Embryonic facial prominence (tissue), 1 donor: ENCODE data around the gene PAN2.
"Not testable (repeated sequence)": the region's sequence is repeated elsewhere in the genome, so short reads cannot be mapped to it uniquely, and the experiment has no call there.

ENCODE experiments used
- DNase-seq: peaks from one replicate; pipeline ENCODE4 v3.0.0-alpha.2; 2016; ENCODE audit errors: extremely low spot score

The PAN2 gene

DNA sequence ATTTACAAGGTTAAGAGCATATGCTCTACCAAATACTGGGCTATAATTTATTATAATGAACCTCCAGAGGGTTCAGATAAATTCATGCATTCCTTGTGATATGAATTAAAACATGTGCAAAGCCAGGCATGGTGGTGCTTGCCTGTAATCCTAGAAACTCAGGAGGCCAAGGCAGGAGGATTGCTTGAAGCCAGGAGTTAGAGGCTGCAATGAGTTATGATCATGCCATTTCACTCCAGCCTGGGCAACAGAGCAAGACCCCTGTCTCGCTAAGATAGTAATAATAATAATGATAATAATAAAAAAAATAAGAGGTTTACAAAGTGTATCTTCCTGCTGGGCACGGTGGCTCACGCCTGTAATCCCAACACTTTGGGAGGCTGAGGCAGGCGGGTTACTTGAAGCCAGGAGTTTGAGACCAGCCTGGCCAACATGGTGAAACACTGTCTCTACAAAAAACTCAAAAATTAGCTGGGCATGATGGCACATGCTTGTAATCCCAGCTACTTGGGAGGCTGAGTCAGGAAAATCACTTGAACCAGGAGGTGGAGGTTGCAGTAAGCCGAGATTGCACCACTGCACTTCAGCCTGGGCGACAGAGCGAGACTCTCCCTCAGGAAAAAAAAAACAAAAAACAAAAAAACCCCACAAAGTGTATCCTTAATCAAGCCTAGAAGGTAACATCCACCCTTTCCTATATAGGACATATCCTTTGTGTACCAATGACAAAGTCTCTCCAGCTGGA is 26.4 kb downstream of the PAN2 start:
- no peak for DNase-seq

DNA sequence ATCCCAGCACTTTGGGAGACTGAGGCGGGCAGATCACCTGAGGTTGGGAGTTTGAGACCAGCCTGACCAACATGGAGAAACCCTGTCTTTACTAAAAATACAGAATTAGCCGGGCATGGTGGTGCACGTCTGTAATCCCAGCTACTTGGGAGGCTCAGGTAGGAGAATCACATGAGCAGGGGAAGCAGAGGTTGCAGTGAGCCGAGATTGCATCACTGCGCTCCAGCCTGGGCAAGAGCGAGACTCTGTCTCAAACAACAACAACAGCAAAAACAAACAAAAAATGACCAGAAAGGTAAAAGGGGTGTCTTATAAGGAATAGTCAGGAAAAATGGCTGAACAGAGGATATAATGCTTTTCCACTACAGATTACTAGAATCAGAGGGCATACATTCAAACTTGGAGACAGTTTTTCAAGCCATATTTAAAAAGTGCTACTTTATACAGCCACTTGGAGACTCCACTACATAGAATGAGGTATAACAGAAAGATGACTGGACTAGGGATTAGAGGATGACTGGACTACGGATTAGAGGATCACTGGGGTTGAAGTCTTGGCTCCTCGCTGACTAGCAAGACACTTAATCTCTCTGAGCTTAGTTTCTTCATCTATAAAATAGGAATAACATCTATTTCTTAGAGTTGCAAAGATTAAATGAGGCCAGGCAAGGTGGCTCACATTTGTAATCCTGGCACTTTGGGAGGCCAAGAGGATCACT is 28.8 kb downstream of the PAN2 start:
- no peak for DNase-seq

DNA sequence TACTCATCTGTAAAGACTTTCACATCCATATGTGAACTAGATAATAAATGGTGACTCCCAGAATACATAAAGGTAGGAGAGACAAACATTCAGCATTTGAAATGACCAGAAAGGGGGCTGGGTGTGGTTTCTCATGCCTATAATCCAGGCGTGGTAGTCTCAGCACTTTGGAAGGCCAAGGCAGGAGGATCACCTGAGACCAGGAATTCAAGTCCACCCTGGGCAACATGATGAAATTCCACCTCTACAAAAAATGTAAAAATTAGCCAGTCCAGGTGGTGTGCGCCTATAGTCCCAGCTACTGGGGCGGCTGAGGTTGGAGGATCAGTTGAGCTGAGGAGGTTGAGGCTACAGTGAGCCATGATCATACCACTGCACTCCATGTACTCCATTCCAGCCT is 29.5 kb downstream of the PAN2 start:
- no peak for DNase-seq

DNA sequence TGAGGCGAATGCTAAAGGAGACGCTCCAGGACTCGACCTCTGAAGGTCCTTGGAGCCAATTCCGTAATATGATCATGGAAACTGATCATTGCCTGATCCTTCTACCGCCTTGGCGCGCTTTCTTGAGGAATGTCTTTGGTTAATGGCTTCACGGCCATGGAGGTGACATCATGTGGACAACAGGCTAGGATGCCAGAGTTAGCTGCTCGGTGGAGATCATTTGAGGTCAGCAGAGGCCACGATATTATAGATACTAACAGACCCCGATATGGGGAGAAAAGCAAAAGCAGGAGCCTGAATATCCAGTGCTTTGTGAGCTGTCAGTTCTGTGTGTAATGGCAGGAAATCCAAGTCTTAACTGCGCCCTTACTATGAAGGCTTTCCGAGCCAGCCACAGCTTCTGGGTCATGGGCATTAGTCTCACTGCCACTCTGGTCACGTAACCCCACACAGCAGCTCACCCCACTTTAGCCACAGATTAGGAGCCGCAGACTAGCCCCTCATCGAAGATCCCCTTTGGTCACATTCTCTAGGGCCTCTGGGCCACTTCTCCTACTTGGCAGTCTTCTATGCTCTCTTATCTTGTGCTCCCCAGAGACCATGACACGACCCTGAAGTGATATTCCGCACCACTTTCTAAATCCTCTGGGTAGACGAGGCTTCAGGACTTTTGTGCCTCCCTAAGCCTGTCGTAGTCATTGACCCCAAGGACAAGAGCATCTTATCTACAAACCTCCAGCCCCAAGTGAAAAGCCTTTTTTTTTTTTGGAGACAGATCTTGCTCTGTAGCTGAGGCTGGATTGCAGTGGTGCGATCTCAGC is 32.9 kb downstream of the PAN2 start:
- no peak for DNase-seq

DNA sequence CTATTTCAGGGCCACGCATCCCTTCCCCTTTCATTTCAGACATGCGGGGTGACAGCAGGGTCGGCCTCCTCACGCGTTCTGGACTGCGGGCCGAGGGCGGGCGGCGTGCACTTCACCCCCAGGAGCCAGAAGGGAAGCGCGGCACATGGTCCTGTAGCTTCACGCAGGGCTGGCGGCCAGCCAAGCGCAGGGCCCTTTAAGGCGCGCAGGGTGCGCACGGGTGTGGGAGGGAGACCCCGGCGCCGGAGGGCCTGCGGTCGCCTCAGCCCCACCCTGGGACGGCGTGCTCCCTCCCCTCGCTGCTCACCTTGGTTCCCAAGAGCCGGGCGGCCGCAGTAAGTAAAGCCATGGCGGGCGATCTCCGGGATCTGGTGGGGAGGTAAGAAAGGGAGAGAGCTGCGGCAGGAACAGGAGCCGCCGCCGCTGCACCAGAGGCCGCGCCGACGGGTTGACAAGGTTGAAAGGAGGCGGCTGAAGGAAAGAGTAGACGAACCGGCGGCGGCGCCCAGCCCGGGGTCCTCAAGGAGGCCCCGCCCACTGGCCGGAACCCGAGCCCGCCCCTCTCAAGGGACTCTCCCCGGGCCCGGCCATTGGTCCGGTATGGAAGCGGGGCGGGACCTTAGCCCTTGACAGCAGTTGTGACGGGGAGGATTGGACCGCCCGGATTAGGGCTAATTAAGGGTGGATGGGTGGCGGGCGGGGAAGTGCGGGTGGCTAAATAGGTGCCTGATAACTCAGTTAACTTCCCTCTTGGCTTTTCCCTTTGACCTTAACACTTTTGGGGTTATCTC is 33.8 kb downstream of the PAN2 start, which contains the start of gene CS:
TSS of gene CS (minus strand) at position 478 of the 791 bp plus-strand sequence. CDS start at position 349, 129 bp downstream.
- DNase-seq = peak; percentile 95

DNA sequence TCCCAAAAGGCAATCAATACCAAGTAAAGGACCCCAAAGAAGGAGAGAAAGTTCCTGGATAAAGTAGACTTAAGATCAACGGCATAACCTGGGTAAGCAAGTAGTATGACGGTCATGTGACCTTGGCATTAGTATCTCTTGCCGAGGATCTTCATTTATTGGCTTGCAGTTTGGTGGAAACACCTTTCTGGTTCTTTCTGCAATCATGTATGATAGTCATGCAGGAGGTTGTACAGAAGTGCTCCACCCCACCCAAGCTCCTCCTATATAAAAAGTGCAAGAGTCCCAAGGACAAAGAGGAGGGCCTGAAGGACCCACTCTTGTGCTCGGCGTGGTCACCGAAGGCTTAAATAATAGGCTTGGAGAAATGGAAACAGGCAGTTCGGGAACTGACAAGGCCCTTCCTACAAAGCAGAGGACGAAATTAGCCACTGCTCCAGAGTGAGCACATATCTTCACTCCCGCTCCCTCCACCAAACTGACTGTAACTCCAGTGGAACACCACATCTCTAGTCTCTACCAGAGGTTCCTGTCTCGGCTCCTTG is 34.4 kb downstream of the PAN2 start:
- no peak for DNase-seq

DNA sequence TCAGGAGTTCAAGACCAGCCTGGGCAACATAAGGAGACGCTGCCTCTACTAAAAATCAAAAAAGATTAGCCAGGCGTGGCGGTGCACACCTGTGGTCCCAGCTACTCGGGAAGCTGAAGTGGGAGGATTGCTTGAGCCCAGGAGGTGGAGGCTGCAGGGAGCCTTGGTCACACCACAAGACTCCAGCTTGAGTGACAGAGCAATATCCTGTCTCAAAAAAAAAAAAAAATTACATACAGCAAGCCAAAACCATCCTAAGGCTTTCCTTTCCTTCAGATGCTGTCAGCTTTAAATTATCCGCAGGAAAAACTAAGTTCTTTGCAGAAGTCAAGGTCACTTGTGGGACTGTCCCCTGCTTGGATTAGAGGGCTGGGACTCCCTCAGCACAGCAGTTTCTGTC is 35.0 kb downstream of the PAN2 start:
- no peak for DNase-seq

DNA sequence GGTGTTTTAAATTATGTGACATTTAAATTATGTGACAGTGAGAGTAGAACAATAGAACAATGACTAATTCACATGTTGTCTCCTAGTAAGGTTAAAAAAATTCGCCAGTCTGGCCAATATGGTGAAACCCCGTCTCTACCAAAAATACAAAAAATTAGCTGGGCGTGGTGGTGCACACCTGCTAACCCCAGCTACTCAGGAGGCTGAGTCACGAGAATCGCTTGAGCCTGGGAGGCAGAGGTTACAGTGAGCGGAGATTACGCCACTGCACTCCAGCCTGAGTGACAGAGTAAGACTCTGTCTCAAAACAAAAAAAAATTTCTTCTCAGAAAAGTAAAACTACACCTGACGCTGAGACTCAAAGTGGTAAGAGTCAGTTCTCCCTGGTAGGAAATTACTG is 36.4 kb downstream of the PAN2 start:
- no peak for DNase-seq

DNA sequence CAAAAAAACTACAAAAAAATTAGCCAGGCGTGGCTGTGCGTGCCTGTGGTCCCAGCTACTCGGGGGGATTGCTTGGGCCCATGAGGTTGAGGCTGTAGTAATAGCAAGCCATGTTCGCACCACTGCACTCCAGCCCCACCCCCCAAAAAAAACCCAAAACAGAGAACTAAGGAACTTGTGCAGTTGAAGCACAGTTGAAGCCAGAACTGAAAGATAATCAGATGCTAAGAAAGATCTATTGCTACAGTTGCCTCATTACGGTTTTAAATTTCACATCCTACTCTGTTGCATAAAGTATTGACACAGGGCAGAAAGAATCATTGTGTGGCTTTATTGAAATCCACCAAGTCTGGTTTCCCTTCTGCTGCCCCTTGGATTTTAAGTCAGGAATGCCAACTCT is 37.5 kb downstream of the PAN2 start:
- no peak for DNase-seq

DNA sequence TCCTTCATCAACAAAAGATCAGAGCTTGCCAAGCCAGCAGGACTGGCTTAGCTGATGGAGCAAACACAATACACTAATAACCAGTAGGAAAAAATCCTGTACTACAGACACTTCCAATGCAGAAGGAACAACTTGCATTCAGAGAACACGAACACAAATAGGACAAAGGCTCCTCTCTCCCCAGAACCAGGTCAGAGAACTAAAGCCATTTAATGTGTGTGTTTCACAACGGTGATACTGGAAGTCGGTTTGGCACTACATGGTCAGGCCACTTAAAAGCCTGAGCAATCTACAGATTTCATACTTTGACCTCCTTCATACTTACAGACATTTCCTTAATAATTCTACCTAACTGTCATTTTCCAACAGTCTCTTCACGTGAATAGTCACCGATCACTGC is 40.0 kb downstream of the PAN2 start:
- DNase-seq = no peak

DNA sequence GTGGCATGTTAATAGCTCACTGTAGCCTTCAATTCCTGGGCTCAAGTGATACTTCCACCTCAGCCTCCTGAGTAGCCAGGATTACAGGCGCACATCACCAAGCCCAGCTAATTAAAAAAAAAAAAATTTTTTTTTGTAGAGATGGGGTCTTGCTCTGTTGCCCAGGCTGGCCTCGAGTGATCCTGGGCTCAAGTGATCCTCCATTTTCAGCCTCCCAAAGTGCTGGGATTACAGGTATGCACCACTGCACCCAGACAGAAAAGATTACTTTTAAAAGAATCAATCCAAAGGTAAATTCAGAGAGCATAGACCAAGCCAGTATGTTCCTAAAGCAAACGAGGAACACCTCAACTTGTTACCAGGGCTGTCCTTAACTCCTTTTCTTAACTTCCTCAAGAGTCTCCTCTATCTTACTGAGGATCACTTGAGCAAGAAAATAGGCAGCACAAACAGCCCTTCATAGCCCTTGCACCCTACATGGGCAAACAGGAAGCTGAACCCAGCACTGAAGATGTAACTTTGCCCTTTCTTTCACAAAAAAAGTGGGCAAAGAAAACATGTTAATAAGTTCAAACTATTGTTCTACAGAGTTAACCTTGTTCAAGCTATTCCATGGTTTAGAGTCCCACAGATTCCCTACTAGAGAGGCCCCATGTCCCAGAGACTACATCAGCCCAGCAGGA is 45.0 kb downstream of the PAN2 start:
- DNase-seq = no peak

DNA sequence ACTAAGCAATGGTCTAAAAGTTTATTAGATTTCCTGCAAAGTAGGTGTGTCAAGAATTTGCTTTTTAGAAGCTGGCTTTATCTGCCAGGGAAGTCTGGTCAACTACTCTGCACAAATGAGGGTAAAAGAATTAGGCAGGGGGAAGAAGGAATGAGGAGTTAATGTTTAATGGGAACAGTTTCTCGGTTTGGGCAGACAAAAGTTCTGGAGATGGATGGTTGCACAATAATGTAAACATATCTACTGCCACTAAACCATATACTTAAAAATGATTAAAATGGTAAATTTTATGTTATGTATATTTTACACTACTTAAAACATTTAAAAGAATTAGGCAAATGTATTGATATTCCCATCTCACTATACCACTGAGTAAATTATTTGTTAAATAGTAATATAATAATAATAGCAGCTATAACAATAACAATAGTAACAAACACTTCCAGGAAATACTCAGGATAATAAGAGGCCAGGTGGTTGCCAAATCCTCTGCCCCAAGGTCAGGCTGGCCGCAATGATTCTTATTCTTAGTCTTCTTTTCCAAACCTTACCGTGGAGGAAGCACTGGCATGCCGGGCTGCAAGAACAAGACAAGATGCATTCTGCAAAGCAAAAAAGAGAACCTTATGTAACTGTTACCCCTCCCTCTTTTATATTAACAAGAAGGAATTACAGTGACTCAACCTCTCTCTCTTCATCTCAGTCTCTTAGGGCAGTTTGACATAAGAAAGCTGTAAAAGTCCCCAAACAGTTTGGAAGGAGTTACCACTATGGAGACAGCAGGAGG is 47.6 kb downstream of the PAN2 start:
- no peak for DNase-seq

DNA sequence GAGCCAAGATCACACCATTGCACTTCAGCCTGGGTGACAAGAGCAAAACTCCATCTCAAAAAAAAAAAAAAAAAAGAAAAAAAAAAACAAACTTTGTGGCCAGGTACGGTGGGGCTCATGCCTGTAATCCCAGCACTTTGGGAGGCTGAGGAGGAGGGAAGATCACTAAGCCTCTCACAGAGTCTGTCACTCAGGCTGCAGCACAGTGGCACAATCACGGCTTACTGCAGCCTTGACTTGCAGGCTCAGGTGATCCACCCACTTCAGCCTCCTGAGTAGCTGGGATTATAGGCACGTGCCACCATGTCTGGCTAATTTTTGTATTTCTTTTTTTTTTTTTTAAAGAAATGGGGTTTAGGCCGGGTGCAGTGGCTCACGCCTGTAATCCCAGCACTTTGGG is 49.5 kb downstream of the PAN2 start:
- not testable (repeated sequence) for DNase-seq

DNA sequence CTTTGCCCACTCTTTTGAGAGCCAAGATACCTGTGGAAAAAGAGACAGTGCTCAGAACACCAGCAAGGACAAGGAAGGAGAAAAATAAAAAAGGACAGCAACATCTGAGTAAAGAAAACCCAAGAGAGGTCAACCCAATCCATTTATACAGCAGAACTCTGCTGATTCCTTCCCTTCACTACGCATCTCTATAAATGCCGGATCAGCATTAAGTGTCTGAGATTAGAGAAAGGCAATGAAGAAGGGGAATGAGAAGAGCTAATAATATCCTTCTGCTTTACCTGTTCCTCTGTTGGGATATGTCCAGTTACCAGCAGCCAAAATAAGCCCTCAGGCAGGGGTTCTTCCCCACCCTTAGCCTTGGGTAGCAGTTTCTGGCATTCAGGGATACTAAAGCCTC is 51.2 kb downstream of the PAN2 start:
- DNase-seq = no peak

DNA sequence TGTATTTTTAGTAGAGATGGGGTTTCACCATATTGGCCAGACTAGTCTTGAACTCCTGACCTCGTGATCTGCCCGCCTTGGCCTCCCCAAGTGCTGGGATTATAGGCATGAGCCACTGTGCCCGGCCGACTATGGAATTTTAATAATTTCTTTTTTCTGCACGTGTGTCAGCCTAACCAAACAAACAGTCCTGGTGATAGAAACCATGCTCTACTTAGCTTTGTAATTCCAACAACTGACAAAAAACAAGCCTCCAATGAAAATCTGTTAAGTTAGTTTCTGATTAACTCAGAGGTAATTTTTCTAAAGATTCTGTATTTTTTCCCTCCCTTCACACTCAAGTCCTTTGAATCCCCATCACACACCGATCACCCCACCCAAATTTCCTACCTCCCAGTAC is 51.8 kb downstream of the PAN2 start:
- DNase-seq = no peak

DNA sequence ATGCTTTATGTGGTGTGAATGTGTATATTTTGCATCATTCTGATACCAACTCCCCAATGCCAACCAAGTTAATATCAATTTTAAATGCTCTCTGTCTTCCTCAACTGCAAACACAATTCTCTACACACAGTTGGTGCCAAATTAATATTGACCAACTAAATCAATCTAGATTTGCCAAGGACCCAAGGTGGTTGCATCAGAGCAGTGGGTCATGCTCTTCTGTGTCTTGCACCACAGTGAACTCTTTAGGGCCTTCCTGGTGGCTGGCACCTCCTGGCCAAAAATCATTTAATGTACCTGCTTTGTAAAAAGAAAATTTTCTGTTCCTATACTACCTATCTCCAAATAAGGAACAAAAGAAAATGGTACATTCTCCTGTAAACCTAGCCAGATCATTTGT is 53.0 kb downstream of the PAN2 start:
- DNase-seq = no peak

DNA sequence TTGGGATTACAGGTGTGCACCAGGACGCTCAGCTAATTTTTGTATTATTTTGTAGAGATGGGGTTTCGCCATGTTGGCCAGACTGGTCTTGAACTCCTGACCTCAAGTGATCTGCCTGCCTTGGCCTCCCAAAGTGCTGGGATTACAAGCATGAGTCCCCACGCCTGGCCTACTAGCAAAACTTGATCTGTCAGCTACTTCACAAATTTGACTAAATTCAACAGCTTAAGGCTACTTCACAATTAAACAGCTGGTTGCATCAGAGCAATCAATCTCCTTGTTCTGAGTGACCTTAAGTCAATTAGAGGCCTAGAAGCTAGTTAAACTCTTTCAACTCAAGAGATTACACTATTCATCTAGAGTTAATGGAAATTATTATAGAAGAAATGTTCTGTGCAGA is 54.9 kb downstream of the PAN2 start:
- no peak for DNase-seq

DNA sequence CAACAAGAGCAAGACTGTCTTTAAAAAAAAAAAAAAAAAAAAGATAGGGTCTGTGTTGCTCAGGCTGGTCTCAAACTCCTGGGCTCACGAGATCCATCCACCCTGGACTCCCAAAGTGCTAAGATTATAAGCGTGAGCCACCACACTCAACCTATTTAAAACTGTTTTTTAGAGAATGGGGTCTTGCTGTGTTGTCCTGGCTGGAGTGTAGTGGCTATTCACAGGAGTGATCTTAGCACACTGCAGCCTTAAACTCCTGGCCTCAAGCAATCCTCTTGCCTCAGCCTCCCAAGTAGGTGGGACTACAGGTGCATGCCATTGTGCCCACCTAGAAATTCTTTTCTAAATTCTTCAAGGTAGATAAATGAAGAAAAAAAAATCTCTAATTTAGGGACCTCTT is 59.5 kb downstream of the PAN2 start:
- DNase-seq = no peak

DNA sequence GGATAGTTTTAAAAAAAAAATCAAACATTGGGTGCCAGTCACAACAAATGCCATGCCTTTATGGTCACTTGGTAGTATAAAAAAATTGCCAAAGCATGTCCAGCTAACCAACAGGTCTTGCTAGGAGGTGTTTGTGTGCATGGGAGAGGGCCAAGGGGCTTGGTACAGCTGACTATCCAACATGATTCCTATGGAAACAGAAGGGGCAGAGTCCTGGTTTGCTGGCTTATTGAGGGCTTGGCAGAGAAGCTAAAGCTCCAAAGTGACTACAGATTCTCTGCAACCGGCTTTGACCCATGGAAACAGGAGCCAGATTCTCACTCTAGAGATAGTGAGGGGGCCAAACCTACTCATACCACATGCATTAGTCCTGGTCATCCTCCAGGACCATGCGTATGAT is 61.3 kb downstream of the PAN2 start:
- DNase-seq = not testable (repeated sequence)

DNA sequence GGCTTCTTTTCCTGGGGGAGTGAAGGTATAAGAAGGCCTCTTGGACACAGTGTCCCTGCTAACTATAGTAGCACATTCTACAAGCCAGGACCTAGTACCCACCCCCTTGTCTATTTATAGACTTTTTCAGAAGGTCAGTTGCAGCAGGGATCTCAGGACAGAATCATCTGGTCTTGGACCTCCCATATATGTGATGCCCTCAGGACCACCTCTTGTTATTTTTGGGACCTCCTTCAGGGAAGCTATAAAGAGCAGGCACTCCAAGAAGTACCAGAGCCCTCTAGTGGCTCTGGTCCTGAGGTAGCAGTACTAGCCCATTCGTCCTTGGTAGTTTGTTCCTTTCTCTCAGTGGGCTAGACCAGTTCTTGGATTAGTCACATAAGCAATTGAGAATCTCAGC is 62.8 kb downstream of the PAN2 start:
- DNase-seq = no peak
